Measurements from ENCODE around the gene TACR2.

The TACR2 gene

GRCh38 chr10:69406302-69406811, 10.4 kb downstream of the TACR2 start:
- in situ Hi-C loops (cut with MboI; ENCODE audit: low sequenced_read_pairs): loop anchor here (10.0 kb wide), 1 partner anchor 172 kb away; no protein-coding TSS in a partner anchor

GRCh38 chr10:69405221-69405620, 11.5 kb downstream of the TACR2 start:
- in situ Hi-C loops (cut with MboI; ENCODE audit: low sequenced_read_pairs): loop anchor here (10.0 kb wide), 1 partner anchor 170 kb away; no protein-coding TSS in a partner anchor

GRCh38 chr10:69404786-69405185, 11.9 kb downstream of the TACR2 start:
- in situ Hi-C loops (cut with MboI; ENCODE audit: low sequenced_read_pairs): loop anchor here (10.0 kb wide), 1 partner anchor 170 kb away; no protein-coding TSS in a partner anchor

- in situ Hi-C loops (cut with MboI; ENCODE audit: low sequenced_read_pairs): loop anchor here (10.0 kb wide), 1 partner anchor 169 kb away; no protein-coding TSS in a partner anchor
Observed at GRCh38 chr10:69403519-69403918, 13.2 kb downstream of the TACR2 start.

- in situ Hi-C loops (cut with MboI; ENCODE audit: low sequenced_read_pairs): loop anchor here (10.0 kb wide), 1 partner anchor 168 kb away; no protein-coding TSS in a partner anchor
Observed at GRCh38 chr10:69403066-69403465, 13.7 kb downstream of the TACR2 start.

GRCh38 chr10:69402386-69402785, 14.3 kb downstream of the TACR2 start:
- in situ Hi-C loops (cut with MboI; ENCODE audit: low sequenced_read_pairs): loop anchor here (10.0 kb wide), 1 partner anchor 168 kb away; no protein-coding TSS in a partner anchor

GRCh38 chr10:69401416-69401815, 15.3 kb downstream of the TACR2 start:
- in situ Hi-C loops (cut with MboI; ENCODE audit: low sequenced_read_pairs): loop anchor here (10.0 kb wide), 1 partner anchor 167 kb away; no protein-coding TSS in a partner anchor

GRCh38 chr10:69400936-69401335, 15.8 kb downstream of the TACR2 start:
- in situ Hi-C loops (cut with MboI; ENCODE audit: low sequenced_read_pairs): loop anchor here (10.0 kb wide), 1 partner anchor 166 kb away; no protein-coding TSS in a partner anchor

- in situ Hi-C loops (cut with MboI; ENCODE audit: low sequenced_read_pairs): no loop called here
Observed at GRCh38 chr10:69398466-69398865, 18.3 kb downstream of the TACR2 start.

GRCh38 chr10:69397972-69398371, 18.7 kb downstream of the TACR2 start:
- in situ Hi-C loops (cut with MboI; ENCODE audit: low sequenced_read_pairs): no loop called here

GRCh38 chr10:69394020-69394419, 22.7 kb downstream of the TACR2 start:
- in situ Hi-C loops (cut with MboI; ENCODE audit: low sequenced_read_pairs): no loop called here

GRCh38 chr10:69392481-69393000, 24.2 kb downstream of the TACR2 start:
- in situ Hi-C loops (cut with MboI; ENCODE audit: low sequenced_read_pairs): no loop called here

- in situ Hi-C loops (cut with MboI; ENCODE audit: low sequenced_read_pairs): no loop called here
Observed at GRCh38 chr10:69391158-69391557, 25.6 kb downstream of the TACR2 start.

GRCh38 chr10:69389827-69390490, 26.8 kb downstream of the TACR2 start:
- in situ Hi-C loops (cut with MboI; ENCODE audit: low sequenced_read_pairs): no loop called here

GRCh38 chr10:69388488-69388887, 28.2 kb downstream of the TACR2 start:
- in situ Hi-C loops (cut with MboI; ENCODE audit: low sequenced_read_pairs): no loop called here

GRCh38 chr10:69387500-69387899, 29.2 kb downstream of the TACR2 start:
- in situ Hi-C loops (cut with MboI; ENCODE audit: low sequenced_read_pairs): no loop called here

GRCh38 chr10:69385454-69386350, 31.0 kb downstream of the TACR2 start:
- in situ Hi-C loops (cut with MboI; ENCODE audit: low sequenced_read_pairs): no loop called here

- in situ Hi-C loops (cut with MboI; ENCODE audit: low sequenced_read_pairs): no loop called here
Observed at GRCh38 chr10:69384320-69384719, 32.4 kb downstream of the TACR2 start.

- in situ Hi-C loops (cut with MboI; ENCODE audit: low sequenced_read_pairs): no loop called here
Observed at GRCh38 chr10:69383558-69383957, 33.2 kb downstream of the TACR2 start.

GRCh38 chr10:69382382-69383117, 34.2 kb downstream of the TACR2 start:
- in situ Hi-C loops (cut with MboI; ENCODE audit: low sequenced_read_pairs): no loop called here
